Umbilical cord (tissue), 2 donors: ENCODE data around the gene USH1G. TPM values are rescaled to one million over a fixed set of nuclear protein-coding genes. Genes with fewer than 3 reads are reported as not detected.
A peak's percentile ranks its signal among the peaks of the same experiment; 100 is the strongest.
"Not testable (repeated sequence)": the region's sequence is repeated elsewhere in the genome, so short reads cannot be mapped to it uniquely, and the experiment has no call there.

Source experiments
- DNase-seq: peaks from one replicate; pipeline ENCODE4 v3.0.0-alpha.2; 2015; ENCODE audit warnings: low spot score
- total RNA-seq: library from RNA; depleted of rRNA; stranded (reverse); fragments of >200 nt; gene quantifications from one replicate; pipeline ENCODE4 v1.2.3, GENCODE V29; 2014; ENCODE audit warnings: low replicate concordance; ENCODE audit not compliant: insufficient read depth

Gene USH1G
- total RNA-seq = 2.9 TPM

DNA sequence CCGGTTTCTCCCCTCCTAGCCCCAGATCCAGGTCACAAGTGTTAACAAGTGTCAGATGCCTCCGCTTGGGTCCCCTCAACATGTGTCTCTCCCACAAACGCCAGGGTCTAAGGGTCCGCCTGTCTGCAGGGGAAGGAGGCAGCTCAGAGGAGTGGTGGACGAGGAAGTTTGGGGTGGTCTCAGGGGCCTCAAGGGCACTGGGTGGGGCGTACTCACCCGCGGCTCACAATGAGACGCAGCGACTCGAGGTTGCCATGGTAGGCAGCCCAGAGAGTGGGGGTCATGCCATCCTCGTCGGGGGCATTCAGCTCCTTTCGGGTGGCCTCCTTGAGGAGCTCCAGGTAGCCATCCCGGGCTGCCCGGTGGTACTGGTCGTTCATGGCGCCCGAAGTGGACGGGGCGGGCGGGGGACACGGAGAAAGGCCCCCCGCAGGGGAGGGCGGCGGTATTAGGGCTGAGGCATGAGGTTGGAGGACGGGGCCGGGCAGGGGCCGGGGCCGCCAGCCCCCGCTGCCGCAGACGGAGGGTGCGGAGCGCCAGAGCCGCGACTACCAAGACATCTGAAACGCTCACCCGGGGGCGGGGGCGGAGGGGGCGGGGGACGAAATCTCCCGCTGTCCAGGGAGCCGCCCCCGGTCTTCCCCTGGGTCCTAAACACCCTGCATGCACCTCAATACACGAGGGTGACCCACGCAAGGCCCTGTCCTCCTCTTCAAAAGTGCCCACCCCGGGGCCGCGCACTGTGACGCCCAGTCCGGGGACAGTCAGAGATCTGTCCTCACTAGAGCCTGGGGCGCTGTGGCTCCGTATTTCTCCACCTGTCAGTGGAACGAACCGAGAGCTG, at the start of gene USH1G:
Gene USH1G (minus strand): TSS at position 562 of the 844 bp plus-strand sequence. CDS start 182 bp downstream, at position 380.
- DNase-seq = peak; percentile 24

DNA sequence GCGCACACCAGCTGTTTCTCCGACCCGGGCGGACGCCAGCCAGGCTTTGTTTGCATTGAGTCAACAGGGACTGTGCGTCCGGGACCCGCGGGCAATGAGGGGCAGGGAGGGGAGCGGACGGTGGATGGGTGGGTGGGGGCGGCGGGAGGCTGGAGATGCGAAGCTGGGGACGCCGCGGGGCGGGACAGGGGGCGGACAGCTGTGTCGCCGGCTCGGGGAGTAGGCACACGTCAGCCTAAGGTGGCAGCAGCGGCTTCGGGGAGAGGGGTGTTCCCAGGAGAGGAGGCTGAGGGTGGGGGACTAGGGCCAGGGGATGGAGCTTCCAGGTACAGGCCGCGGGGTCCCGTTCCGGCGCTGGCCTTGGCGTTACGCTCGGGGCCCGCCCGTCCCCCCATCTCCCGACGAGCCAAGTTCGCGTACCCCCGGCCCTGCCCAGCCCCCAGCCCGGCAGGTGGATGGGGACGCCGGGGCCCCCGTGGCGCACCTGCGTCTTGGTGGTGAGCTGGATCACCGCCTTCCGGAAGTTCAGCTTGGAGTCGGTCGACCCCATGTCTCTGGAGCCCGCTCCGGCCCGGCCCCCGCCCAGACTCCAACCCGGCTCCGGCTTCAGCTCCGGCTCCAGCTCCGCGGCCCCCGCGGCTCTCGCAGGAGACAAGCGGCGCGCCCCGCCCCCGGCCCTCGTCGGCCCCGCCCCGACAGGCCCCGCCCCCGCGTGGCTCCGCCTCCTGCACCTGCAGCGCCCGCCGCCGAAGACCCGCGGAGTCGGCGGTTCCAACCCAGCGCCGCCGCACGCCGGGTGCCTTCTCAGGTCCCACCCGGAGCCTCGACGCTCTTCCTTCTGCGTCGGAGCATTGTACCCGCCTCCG, 49.3 kb upstream of the USH1G start, which contains the start of gene HID1:
Gene HID1 (minus strand): TSS at position 653 of the 866 bp plus-strand sequence. CDS start 103 bp downstream, at position 550.
- DNase-seq = no peak

DNA sequence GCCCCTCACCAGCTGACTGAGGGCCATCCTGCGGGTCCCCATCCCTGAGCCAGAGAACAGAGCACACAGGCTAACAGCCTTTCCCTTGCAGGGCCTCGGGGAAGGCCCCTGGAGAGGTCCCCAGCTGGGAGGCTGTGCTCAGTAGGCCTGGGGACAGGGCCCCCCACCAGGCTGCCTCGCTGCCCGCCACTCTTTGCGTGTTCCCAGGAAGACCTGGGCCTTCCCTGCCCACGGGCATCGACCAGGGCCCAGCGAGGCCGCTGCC, 48.7 kb upstream of the USH1G start:
- DNase-seq = no peak

DNA sequence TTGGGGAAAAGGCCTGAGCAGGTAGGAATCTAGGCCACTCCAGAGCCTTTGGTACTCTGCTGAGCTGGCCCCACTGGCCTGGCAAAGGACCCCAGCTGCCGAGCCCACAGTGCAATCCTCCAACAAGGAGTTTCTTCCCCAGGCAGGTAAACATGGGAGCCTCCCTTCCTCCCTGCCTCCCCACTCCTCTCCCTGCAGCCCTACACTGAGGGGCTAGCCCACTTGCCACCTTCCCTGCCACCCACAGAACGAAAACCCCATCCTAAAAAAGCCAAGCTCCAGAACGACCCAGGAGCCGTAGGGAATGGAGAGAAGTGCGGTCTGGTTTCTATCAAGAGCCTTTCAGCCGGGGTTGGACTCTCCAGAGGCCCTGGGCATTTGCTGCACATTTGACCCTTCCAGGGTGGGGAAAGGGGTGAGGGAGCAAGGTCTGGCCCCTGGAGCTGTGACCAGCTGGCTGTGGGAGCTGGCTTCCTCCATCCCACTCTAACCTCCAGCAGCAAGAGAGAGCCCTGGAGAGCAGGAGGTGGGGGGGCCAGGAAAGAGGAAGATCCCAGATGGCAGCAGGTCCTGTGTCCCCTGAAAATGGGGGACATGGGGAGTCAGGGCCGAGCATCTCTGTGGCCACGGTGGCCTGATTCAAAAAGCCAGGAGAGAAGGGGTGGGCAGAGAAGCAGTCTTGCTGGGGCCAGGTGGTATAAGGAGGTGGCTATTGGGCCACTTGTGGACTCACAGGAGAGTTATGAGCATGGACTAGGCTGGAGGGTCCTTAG, 48.2 kb upstream of the USH1G start:
- no peak for DNase-seq

DNA sequence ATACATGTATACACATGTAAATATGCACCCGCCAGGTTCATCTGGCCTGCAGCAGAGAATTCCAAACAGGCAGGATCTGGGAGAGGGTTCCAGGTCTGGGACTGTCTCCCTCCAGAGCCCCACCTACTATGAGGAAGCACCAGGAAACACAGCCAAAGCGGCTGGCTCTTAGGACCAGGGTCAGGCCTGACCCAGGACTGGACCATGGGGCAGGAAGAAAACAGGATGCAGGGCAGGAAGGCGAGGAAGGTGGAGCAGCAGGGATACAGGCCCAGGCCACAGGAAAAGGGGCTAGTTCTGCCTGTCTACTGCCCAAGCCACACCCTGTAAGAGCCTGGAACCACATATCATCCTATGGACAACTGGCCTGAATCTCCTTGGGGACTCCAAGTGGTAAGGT, 47.3 kb upstream of the USH1G start:
- no peak for DNase-seq

DNA sequence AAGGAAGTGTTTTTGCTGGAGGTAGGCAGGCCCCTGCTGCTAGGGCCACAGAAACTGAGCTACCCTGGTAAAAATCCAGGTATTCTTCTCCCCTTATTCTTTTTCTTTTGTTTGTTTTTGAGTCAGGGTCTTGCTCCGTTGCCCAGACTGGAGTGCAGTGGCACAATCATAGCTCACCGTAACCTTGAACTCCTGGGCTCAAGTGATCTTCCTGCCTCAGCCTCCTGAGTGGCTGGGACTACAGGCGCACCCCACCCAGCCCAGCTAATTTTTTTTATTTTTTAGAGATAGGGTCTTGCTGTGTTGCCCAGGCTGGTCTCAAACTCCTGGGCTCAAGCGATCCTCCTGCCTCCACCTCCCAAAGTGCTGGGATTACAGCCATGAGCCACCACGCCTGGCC, 46.4 kb upstream of the USH1G start:
- not testable (repeated sequence) for DNase-seq

DNA sequence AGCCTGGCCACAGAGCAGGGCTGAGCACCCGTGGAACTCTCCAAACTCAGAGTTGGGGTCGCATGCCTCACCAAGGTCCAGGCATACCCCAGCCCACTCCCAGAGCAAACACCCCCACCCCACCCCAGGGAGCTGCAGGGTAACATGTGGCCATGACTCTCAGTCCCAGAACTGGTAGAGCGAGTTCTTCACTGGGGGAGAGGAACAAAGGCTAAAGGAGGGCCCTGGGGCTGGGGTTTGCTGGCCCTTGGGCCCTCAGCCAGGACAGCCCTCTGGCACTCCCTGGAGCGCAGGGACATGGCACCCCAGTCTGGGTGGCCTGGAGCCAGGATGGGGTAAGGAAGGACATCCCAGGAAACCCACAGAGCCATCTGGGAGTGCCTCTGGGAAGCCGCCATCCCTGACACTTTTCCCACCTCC, 45.3 kb upstream of the USH1G start:
- DNase-seq = no peak

DNA sequence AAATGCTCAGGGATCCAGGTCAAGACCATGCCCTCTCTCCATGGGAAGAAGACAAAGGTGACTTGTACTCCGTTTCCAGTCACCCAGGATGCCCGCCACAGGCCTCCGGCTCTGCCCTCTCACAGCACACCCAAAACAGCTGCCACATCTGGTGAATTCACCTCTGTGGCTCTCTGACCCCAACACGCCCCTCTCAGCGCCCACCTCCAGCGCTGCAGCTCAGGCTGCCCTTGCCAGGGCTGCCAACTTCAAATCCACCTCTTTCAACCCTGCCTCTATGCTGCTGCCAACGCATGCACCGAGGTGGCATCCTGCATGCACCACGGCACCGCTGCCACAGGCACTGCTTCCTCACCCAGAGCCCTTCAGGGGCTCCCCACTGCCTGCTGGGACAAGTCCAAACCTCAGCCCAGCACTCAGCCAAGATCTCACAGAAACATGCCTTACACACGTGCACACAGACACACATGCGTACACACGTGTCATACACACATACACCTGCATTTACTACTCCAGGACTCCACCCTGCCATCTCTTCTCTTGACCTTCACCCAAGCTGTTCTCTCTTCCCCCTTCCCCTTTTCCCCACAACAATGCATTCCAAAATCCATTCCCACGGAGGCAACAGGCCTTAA, 42.0 kb upstream of the USH1G start:
- no peak for DNase-seq

DNA sequence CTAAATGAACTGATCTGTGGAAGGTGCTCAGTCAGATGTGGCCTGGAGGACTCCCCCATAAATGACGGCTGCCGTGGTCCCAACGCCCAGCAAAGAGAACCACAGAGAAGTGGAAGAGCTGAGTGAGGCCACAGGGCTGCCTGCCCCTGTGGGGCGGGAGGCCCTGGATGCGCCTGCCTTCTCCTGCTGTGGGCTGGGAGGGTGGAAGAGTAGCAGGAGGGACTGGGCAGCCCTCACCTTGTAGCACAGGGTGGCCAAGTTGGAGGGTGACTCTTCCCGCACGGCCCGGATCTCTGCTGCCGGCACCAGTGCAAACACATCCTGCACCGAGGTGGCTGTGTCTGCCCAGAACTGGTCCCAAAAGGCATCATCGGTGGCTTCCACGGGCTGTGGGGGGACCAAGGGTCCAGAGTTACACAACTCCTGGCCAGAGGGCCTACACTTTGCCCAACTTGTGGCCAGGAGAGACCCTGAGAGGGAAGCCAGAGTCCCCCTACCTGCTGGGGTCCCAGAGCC, 41.2 kb upstream of the USH1G start:
- no peak for DNase-seq

DNA sequence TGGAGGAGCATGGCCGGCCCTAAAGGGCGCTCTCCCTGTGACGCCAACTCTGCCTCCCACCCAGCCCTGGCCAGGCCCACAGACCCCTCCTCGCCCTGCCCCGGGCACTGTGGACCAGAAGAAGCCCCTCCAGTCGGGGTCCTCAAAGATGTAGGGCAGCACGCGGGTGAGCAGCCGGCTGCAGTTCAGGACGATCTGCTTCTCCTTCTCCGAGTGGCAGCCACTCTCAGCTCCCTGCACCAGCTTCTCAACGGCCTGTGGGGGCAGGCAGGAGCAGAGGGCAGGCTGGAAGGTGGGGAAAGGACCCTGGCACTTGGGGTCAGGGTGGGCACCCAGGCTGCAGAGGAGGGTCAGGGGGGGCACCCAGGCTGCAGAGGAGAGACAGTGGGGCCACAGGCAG, 40.6 kb upstream of the USH1G start:
- no peak for DNase-seq

DNA sequence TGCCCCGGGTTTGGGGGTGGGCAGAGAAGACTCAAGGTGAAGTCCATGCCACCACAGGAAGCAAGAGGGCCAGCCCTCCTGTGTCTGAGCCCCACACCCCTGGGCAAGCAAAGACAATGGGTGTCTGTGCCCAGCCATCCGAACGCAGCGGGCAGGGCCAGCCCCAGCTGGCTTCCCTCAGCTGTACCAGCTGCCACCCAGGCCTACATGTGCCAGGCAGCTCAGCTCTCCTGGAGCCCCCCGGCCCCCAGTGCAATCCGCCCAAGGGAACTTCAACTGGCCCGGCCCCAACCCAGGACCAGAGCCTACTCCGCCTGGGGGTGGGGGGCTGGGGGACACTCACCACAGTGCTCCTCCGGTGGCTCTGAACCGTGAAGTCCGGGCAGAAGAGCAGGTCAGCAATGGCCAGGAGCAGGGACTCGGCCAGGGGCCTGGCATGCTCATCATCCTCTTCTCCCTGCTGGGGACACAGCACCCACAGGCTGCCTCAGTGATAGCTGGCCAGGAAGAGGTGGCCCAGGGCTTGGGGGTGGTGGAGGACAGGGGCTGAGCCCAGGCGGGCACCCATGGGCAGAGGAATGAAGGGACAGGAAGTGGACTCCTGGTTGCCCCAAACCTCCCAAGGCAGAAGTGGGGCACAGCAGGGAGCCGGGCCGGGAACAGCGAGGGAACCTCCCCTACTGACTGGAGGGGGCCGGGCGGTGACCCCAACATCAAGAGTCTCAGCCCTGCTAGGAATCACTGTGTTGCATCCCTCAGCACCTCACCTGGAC, 39.8 kb upstream of the USH1G start:
- no peak for DNase-seq

DNA sequence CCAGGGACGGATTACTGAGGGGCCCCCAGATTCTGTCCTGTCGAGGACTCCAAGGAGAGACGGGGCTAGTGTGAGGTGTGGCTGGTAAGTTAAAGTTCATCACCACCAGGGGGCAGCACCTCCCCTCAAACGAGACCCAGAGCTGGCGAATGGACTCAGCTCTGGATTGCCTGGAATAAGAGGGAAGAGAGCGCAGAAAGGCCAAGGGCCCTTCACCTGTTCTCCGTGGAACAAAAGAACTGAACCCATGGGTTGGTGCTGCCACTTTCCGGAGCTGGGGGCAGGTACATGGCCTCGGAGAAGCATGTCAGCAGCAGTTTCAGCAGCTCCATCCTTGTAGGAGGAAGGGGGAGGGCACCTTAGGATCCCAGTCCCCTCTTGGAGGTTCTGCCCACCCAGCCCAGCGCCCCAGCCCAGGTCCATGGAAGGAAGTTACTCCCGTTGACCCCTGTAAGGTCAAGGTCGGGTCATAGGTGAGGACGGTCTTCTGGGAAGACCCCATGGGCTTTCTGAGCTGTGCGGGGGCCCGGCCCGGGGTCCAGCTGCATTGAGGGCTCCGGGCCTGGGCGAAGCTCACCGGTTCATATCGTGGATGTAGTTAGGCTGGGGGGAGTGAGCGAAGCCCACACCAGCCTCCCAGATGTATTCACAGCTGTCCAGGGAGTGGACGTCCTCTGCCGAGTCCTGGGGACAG, 38.7 kb upstream of the USH1G start:
- DNase-seq = peak; percentile 86

DNA sequence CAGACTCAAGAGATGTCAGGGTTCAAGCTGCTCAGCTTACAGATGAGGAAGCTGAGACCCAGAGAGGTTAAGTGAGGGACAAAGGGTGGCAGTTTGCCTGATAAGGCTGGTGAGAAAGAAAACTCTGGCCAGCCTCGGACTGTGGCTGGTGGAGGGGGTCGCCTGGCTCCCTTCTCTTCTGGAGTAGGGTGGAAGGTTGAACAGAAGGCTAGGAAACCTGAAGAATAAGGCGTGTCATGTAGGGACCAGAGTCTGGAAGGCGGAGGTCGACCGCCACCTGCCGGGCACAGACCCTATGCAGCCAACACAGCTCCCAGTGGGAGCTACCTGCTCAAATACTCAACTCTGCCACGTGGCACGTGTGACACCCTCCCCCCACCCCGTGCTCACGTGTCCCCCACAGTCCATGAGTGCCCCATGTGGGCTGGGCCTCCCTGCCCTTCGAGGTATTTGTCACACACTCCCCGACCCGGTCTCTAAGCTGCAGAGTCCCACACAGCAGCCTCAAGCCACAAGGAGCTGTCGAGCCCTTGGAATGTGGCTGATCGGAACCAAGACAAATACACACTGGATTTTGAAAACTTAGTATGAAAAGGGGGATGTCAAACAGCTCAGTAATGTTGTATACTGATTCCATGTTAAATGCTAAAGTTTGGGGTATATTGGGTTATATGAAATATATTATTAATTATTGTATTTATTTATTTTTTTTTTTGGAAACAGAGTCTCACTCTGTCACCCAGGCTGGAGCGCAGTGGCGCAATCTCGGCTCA, 37.7 kb upstream of the USH1G start:
- peak; percentile 40 for DNase-seq

DNA sequence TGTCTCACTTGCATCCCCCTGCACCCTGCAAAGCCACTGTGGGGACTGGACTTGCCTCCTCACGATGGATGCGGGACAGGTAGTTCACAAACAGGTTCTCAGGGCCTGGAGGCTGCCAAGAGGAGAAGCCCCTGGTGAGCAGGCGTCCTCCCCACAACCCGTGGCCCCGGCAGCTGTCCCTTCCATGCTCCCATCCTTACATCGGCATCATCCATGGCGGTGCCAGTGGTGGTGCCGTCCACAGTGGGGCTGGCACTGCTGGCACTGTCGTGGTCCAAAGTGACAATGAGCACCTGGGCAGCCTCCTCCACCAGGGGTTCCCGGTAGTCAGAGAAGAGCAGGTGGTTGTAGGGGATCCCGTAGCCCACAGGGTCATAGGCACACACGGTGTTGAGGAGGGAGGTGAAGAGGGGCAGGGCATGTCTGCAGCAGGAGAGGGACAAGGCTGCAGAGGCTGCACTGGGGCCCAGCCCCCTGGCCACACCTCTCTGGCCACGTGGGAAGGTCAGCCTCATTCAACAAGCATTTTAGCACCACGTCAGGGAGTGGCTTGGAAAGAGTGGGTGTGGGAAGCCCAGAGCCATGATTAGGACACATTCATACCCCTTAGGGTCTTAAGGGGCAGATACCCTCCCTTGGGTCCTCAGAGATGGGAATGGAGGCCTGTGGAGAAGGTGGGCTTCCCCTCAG, 36.9 kb upstream of the USH1G start:
- no peak for DNase-seq

DNA sequence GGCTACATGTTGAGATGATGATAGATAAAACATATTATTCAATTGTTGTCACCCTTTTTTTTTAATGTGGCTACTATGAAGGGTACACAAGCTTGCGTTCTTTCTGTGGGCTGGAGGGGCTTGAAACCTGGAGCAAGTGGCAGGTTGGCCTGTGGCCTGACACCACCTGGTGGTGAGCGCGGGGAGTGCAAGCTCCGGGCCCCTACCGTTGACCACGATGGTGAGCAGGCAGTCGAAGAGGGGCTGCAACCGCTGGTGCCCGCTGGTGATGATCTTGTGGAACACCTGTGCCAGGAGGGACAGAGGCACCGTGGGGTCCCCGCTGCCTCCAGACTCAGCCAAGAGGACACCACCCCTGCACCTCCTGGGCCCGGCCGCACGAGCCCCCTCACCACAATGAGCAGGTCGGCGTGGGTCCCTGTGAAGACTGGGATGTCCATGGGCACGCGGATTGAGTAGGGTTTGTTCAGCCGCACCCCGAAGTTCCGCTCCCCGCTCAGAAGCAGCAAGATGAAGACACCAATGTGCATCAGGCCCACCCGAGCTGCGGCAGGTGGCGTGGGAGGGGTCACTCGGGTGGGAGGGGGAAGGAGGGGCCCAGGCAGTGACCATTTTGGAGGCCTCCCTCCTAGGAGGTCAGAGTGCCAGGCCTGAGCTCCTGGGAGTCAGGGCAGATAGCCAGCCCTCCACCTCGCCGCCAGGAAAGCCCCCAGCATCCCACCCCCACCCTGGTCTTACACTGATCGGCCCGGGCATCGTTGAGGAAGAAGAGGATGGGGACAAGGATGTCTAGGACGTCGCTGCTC, 35.1 kb upstream of the USH1G start:
- peak; percentile 39 for DNase-seq

DNA sequence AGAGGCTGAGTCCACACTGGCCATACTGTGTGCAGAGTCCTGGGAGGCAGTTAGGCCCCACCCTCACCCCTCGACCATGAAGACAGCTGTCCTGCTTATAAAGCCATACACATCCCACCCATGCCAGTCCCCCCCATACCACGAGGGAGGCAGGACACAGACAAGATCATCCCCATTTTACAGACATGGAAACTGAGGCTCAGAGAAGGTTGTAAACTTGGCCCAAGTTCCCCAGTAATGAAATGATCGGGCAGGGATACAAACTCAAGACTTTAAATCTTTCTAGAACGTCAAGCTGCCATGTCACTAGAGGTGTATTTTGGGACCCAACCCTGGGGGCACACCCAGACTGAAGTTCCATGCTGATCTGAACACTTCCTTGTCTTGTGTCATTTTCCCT, 33.0 kb upstream of the USH1G start:
- DNase-seq = no peak

DNA sequence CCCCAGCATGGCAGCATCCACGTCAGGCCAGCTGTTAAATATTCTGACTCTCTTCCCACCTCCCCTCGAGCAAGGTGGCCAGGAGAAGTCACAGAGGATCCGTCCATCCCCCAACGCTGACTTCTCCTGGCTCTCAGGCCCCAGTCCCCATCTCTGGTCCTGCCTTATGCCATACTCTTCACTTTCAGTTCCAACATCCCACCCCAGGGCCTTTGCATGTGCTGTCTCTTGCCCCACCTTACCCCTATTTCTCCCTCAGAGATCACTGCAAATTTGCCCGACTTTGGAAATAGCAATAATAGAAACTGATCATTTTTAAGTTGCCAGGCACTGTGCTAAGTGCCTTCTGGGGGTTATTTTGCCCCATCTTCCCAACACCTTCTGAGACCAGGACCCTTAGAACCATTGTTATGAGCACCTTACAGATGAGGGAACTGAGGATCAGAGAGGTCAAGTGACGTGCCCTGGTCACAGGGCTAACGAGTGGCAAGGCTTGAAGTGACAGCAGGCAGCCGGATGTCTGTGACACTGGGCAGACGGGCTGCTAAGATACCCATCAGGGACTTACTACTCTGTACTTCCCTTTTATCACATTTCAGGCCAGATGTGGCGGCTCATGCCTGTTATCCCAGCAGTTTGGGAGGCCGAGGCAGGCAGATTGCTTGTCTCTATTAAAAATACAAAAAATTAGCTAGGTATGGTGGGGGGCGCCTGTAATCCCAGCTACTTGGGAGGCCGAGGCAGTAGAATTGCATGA, 31.8 kb upstream of the USH1G start:
- no peak for DNase-seq
